DOHH2 (cell line): ENCODE results near the gene DCAF6.

Source experiments
- H3F3A ChIP-seq: fragments of 200-600 bp; sonication (generic), shearing (Covaris generic); 2 replicates; pipeline ENCODE4 v1.6.0; 2016; ENCODE audit warnings: antibody characterized with exemption, mild to moderate bottlenecking; ENCODE audit not compliant: control insufficient read depth, insufficient read depth
- H3K27ac ChIP-seq: fragments of 200-600 bp; sonication (generic); 2 replicates; pipeline ENCODE4 v1.5.1; 2014; ENCODE audit warnings: low read depth, mild to moderate bottlenecking, low read length, moderate library complexity
- H3K27me3 ChIP-seq: fragments of 200-600 bp; sonication (generic); 2 replicates; pipeline ENCODE4 v1.6.1; 2014; ENCODE audit warnings: mild to moderate bottlenecking, low read length, mixed read lengths; ENCODE audit not compliant: control insufficient read depth
- H3K36me3 ChIP-seq: fragments of 200-600 bp; sonication (generic); 2 replicates; pipeline ENCODE4 v1.6.1; 2014; ENCODE audit warnings: mild to moderate bottlenecking, low read length, moderate library complexity, mixed read lengths; ENCODE audit not compliant: control insufficient read depth
- H3K4me1 ChIP-seq: fragments of 200-600 bp; sonication (generic); 2 replicates; pipeline ENCODE4 v1.6.1; 2014; ENCODE audit warnings: mild to moderate bottlenecking, low read length, mixed read lengths; ENCODE audit not compliant: control insufficient read depth
- H3K4me2 ChIP-seq: fragments of 200-600 bp; sonication (generic); 2 replicates; pipeline ENCODE4 v1.6.0; 2014; ENCODE audit warnings: mild to moderate bottlenecking, low read length, moderate library complexity
- H3K4me3 ChIP-seq: fragments of 200-600 bp; sonication (generic); 2 replicates; pipeline ENCODE4 v1.5.1; 2014; ENCODE audit warnings: mild to moderate bottlenecking, low read length, mixed read lengths
- H3K79me2 ChIP-seq: fragments of 200-600 bp; sonication (generic); 2 replicates; pipeline ENCODE4 v1.6.1; 2014; ENCODE audit warnings: mild to moderate bottlenecking, low read length, mixed read lengths; ENCODE audit not compliant: control insufficient read depth
- H3K9me2 ChIP-seq: fragments of 200-600 bp; sonication (generic); replicated peaks from 2 replicates; pipeline ENCODE4 v1.6.1; 2014; ENCODE audit warnings: mild to moderate bottlenecking, low read length, mixed read lengths; ENCODE audit not compliant: control insufficient read depth
- H3K9me3 ChIP-seq: fragments of 200-600 bp; sonication (generic); 2 replicates; pipeline ENCODE4 v1.6.1; 2014; ENCODE audit warnings: antibody characterized with exemption, low read length, mixed read lengths; ENCODE audit not compliant: control insufficient read depth, insufficient read depth
- H4K20me1 ChIP-seq: fragments of 200-600 bp; sonication (generic); 2 replicates; pipeline ENCODE4 v1.6.0; 2014; ENCODE audit warnings: low read depth, mild to moderate bottlenecking, antibody characterized with exemption, low read length, moderate library complexity; ENCODE audit not compliant: control insufficient read depth, insufficient read depth
- CTCF ChIP-seq: fragments of 200-600 bp; sonication (generic); IDR thresholded peaks from one replicate; pipeline ENCODE4 v1.5.1; 2014; ENCODE audit warnings: antibody characterized with exemption, mild to moderate bottlenecking, low read depth, low read length; ENCODE audit not compliant: poor library complexity, severe bottlenecking
- EZH2phosphoT487 ChIP-seq: fragments of 200-600 bp; sonication (generic); IDR thresholded peaks from 2 replicates; pipeline ENCODE4 v1.6.1; 2017; ENCODE audit warnings: borderline replicate concordance, mild to moderate bottlenecking, antibody characterized with exemption, low read length, moderate library complexity, mixed read lengths

DCAF6 gene

GRCh38 chr1:167924543-167925231 lies 11.8 kb upstream of the DCAF6 start:
- Histone ChIP-seq H3K9me2 (no peaks in the 10 kb centered on the region), H3K4me2 (peak overlapping the region; percentile 49), H3K9me3 (no peaks in the 10 kb centered on the region), H3K27ac (peak overlapping the region; percentile 6; the same call in 1 of the 2 replicates), H3K36me3 (peaks cover 15% of the 10 kb centered on the region), H3K27me3 (no peaks in the 10 kb centered on the region), H3K4me1 (peaks cover 68% of the 10 kb centered on the region), H4K20me1 (no peaks in the 10 kb centered on the region), H3K4me3 (peak overlapping the region; percentile 24), H3K79me2 (peaks cover 44% of the 10 kb centered on the region), H3F3A (no peaks in the 10 kb centered on the region)
- TF ChIP-seq EZH2phosphoT487 (no peak), CTCF (no peak)

- H3K4me3 ChIP-seq = no peak overlapping the region
- no peaks in the 10 kb centered on the region for H3F3A ChIP-seq
- peaks cover 60% of the 10 kb centered on the region for H3K79me2 ChIP-seq
- no peak for TF ChIP-seq EZH2phosphoT487
- TF ChIP-seq CTCF = no peak
- no peak overlapping the region for H3K4me2 ChIP-seq
- peaks cover 83% of the 10 kb centered on the region for H3K4me1 ChIP-seq
- H3K27me3 ChIP-seq = no peaks in the 10 kb centered on the region
- H3K27ac ChIP-seq = no peak overlapping the region
- peaks cover 9% of the 10 kb centered on the region for H3K36me3 ChIP-seq
- H3K9me3 ChIP-seq = no peaks in the 10 kb centered on the region
- H4K20me1 ChIP-seq = no peaks in the 10 kb centered on the region
- H3K9me2 ChIP-seq = no peaks in the 10 kb centered on the region
Observed at GRCh38 chr1:167926486-167926997, 9.9 kb upstream of the DCAF6 start.

GRCh38 chr1:167927046-167927754 lies 9.3 kb upstream of the DCAF6 start:
- Histone ChIP-seq H3K79me2 (peaks cover 64% of the 10 kb centered on the region), H3K9me2 (no peaks in the 10 kb centered on the region), H3K27me3 (no peaks in the 10 kb centered on the region), H3K4me1 (peaks cover 82% of the 10 kb centered on the region), H3K4me2 (peak overlapping the region; percentile 13), H3K9me3 (no peaks in the 10 kb centered on the region), H3K27ac (no peak overlapping the region), H3F3A (no peaks in the 10 kb centered on the region), H3K36me3 (peaks cover 9% of the 10 kb centered on the region), H4K20me1 (no peaks in the 10 kb centered on the region), H3K4me3 (0 out of 2 replicates have a peak overlapping the region, but pooled peaks have one; percentile 1)
- TF ChIP-seq CTCF = no peak
- no peak for TF ChIP-seq EZH2phosphoT487
